ENCODE results near the gene BACH2.

Gene BACH2

DNA sequence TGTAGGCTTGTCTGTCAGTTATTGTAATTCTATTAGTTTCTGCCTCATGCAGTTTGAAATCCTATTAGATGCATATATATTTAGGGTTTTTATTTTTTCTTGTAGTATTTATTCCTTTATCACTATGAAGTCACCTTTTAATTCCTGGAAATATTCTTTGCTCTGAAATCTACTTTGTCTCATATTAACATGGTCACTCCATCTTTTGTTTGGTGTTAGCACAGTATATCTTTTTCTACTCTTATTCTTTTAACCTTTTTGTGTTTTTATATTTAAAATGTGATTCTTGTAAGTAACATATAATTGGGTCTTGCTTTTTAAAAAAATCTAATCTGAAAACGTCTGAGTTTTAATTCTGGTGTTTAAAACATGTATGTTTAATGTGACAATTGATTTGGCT is 280.8 kb downstream of the BACH2 start:
- no peak for DNase-seq

DNA sequence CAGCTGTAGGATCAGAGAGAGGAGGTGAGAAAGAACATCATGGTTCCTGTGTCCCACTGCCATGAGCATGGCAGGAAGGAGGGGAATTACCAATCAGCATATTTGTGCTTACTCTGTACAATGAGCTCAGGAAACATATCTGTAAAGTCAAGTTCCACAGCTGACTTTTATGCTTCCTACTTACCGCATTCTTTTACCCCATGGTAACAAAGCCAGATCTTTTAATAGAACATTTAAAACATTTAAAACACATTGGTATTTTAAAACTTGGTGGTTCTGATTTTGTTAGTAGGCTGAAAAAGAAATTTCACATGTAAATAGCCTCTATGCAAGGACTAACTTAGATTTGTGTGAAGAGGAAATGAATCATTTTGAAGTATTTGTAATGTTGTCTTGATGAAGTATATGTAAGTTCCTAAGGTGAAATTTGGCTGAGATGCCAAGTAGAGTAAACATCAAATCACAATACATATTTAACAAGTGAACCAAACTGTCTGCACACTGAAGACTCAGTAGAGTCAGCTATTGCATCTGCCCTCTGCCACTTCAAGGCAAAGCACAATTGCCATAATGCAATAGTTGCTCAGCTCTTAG is 287.6 kb downstream of the BACH2 start:
- DNase-seq = no peak

GRCh38 chr6:90008189-90008907 is 288.3 kb downstream of the BACH2 start:
- no peak for DNase-seq

DNA sequence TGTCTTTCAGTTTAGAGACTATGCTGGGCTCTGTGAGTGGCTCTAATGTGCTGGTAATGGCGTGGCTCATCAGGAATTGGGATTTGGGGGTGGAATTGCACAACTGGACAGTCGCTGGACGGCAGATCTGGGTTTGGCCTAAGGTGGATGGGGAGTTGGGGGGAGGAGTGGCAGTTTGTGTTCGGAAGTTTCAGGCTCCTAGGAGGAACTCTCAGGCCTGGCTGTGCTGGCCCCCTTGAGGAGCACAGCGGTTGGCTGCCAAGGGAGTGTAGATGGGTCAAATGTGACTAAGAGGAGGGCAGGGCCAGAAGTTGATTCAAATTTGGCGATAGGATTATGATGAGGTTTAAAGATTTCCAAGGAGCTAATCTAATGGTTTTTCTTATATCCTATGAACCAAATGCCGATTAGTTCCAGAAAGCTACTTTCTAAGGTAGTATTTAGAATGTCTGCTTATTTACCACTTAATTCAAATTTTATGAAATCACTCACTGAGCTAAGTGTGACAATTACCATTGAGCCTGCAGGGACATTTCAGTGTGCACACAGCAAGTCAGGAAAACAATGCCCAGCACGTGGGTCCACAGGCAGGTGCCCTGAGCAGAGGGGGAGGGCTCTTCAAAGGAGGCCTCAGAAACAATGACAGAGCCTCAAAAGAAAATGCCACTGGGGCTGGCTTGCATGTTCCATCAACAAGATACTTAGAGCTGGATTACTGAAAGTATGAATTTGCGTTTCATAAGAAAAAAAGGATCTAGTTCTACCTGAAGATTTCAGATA is 291.4 kb downstream of the BACH2 start:
- no peak for DNase-seq

GRCh38 chr6:90004511-90004910 is 292.1 kb downstream of the BACH2 start:
- DNase-seq = no peak

GRCh38 chr6:90003941-90004340 is 292.7 kb downstream of the BACH2 start:
- no peak for DNase-seq

DNA sequence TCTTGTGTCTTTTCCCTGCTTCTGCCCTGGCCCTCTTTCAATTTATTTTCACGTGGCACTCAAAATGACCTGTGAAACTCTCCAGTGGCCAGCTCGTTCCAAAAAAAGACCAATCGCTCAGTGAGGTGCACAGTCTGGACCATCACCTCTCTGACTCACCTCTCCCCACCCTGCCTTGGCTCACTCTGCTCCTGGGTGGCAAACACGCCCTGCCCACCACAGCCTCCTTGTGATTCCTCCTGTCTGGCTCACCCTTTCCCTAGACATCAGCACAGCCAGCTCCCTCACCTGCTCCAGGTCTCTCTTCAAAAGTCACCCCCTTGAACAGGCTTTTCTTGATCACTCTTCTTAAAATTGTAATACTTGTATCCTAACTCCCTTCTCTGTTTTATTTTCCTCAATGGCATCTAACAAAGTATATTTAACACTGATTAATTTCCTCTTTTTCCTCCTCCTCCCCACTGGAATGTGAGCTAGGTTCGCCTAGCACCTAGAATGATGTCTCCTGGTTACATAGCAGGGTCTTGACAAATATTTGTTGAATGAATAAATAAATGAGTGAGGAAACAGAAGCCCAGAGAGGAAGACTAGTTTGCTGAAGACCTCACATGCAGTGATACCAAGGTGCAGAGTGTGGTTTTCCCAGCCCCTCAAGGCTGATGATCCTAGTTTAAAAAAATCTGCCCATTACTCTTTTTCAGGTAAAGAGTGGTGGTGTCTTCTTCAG is 293.4 kb downstream of the BACH2 start:
- no peak for DNase-seq

- no peak for DNase-seq
Observed at GRCh38 chr6:90000864-90001731, 295.5 kb downstream of the BACH2 start.

DNA sequence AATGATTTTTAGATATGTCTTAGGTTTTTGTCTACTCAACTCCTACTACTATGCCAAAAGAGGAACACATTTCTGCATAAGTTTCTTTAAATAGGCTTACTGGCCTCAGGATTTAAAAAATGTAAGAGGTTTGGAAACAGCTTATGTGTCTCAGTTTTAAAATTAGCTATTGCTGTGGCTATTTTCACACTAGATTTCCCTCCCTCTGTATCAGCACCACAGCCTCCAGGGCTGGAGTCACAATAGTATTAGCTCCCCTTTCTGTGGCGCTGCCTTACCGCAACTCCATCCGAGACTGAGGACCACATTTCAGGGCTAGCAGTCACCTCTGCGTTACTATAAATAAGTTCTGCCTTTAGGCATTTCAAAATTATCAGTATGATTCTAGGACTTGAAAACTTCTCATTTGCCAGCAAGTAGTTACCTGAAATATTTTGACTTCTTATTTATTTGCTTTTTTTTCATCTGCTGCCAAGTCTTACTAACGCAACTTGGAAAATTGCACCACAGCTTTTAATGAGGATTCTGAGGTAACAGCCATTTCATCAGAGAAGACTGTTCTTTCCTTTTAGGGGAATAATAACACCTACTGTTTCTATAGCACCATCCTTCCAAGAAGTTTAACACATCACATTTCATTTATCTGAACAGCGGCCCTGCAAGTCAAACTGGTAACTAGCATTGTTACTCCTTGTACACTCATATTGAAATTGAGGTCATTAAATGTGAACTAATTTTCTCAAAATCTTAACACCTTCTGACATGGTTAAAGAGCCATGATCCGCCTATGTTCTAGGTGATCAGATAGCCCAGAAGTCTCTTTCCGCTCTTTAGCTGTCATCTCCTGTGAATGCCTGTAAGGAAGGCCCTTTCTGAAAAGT is 296.5 kb downstream of the BACH2 start:
- DNase-seq = no peak

DNA sequence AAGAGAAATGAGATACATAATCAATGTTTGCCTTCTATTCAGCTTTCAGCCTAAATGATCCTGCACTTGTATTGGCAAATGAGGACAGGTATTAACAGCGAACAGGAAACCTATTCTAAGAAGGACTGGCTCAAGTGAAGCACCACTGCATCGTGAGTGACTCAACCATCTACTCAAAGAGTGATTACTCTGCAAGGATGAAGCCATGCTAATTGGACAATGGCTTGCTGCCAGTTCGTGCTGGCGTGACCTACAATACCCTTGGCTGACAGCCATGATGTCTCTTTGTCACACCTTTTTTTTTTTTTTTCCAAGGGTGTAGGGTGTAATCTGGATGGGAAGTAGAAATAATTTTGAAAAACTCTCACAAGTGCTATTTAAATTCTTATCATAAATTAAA is 297.5 kb downstream of the BACH2 start:
- DNase-seq = no peak

- DNase-seq = no peak
Observed at GRCh38 chr6:89997456-89998445, 298.9 kb downstream of the BACH2 start.

DNA sequence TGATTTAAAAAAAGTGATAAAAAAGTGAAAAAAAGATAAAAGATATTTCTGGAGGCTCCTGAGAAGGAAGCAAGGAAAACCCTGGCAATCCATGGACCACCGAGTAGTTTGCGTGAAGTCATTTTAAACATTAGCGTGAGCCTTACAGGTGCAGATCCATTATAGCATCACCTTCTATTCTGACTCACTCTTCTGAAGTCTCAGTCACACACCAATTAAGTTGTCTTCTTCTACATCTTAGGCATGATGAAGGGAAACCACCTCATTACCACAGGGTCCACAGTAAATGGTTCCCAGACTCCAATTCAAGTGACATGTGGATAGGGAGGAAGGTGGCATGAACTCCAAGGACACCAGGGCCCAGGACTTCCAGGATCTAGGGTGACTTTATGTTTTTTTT is 303.2 kb downstream of the BACH2 start:
- DNase-seq = no peak

GRCh38 chr6:89992818-89993217 is 303.8 kb downstream of the BACH2 start:
- no peak for DNase-seq

GRCh38 chr6:89989742-89990141 is 306.9 kb downstream of the BACH2 start:
- no peak for DNase-seq

- no peak for DNase-seq
Observed at GRCh38 chr6:89987830-89988229, 308.8 kb downstream of the BACH2 start.

DNA sequence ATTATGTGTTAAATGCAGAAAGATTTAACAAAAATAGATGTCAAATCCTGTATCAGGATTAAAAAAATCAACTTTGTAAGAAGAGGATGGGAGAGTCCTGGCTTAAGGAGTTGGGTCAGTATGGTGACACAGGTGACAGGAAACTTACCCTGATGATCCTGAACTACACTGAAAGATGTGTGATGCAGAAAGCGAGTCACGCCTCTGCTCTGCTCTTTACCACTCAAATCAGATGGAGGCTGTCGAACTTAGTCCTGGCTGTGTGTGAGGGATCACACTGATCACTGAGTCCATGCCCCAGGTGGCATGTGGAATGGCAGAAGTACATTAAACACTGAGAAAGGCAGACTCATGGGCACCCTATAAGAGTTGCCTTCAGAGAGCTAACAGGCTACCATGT is 309.5 kb downstream of the BACH2 start:
- no peak for DNase-seq

- DNase-seq = no peak
Observed at GRCh38 chr6:89986650-89987074, 310.0 kb downstream of the BACH2 start.

DNA sequence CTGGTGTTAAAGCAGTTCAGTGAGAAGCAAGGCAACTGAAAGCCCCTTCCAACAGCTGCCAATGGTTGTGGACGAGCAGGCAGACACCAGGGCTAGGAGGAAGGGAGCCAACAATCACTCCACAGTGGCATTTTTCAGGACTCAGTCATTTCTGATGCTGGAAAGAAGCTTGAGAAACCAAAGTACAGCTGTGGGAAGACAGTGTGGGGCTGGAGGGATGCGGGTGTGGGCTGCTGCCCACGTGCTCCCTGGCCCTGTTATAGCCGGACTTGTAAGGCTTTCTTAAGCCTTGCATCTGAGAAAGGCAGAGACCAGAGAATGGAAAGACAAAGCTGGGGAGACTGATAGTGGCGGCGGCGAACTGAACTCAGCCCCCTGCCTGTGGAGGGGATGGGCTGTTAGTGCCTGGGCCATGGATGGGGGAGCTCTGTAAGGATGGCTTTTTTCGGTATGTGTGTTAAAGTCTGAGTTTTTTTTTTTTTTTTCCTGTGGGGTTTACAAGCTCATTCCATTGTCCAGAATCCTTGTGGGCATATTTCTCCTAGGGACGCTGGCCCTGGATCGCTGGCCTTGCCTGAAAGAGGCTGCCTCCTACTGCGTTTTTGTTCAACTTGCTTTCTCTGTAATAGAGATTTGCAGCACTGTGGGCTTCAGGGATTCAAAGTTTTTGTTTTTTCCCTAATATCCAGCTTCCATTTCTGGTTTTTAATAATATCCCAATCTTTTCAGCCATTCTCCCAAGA is 310.7 kb downstream of the BACH2 start:
- DNase-seq = no peak

All from GF-D8 (cell line).